CD14-positive monocyte (primary cell): ENCODE data around the gene SYNDIG1. TPM values are rescaled to one million over a fixed set of nuclear protein-coding genes. Genes with fewer than 3 reads are reported as not detected.

Experiments used
- DNase-seq, 3 donors: peaks; one replicate each; pipeline ENCODE4 v3.0.0-alpha.2; 2011 to 2022
- H2AFZ ChIP-seq: 2 replicates; pipeline ENCODE4 v1.6.0; 2012; ENCODE audit warnings: mild to moderate bottlenecking, low read depth, low read length, inconsistent platforms; ENCODE audit not compliant: insufficient read depth, poor library complexity, severe bottlenecking
- H3K27ac ChIP-seq, 2 donors: 1 replicate in 1 of 2; 2 replicates in 1 of 2; pipeline ENCODE4 v1.5.1; 2012 to 2013; ENCODE audit warnings: low read length in 2 of 2, control low read depth in 1 of 2, inconsistent platforms in 1 of 2, low read depth in 1 of 2, mild to moderate bottlenecking in 1 of 2
- H3K27me3 ChIP-seq, 2 donors: one replicate each; pipeline versions ENCODE4 v1.6.0 to v1.6.1; 2011 to 2013; ENCODE audit warnings: low read length in 2 of 2; ENCODE audit not compliant: control insufficient read depth in 2 of 2, insufficient read depth in 2 of 2
- H3K36me3 ChIP-seq, 2 donors: replicated peaks in 1 of 2; 1 replicate in 1 of 2; 2 replicates in 1 of 2; pipeline versions ENCODE4 v1.5.1 to v1.6.1; 2012 to 2013; ENCODE audit warnings: low read length in 2 of 2, control low read depth in 1 of 2, inconsistent platforms in 1 of 2, mild to moderate bottlenecking in 1 of 2; ENCODE audit not compliant: insufficient read depth in 2 of 2, control insufficient read depth in 1 of 2
- H3K4me1 ChIP-seq, 2 donors: 1 replicate in 1 of 2; 2 replicates in 1 of 2; pipeline versions ENCODE4 v1.5.1 to v1.6.1; 2012 to 2013; ENCODE audit warnings: low read length in 2 of 2, control low read depth in 1 of 2, inconsistent platforms in 1 of 2, mild to moderate bottlenecking in 1 of 2, moderate library complexity in 1 of 2; ENCODE audit not compliant: insufficient read depth in 2 of 2, control insufficient read depth in 1 of 2
- H3K4me2 ChIP-seq: replicated peaks from 2 replicates; pipeline ENCODE3; 2012; ENCODE audit warnings: low read length, moderate library complexity, mild to moderate bottlenecking; ENCODE audit not compliant: poor library complexity, severe bottlenecking; ENCODE audit errors: extremely low read depth
- H3K4me3 ChIP-seq, 3 experiments: fragments of 200-600 bp in 1 of 3; sonication (generic) in 1 of 3; replicated peaks in 1 of 3; 1 replicate in 2 of 3; 2 replicates in 1 of 3; pipeline ENCODE4 v1.5.1; 2011 to 2013; ENCODE audit warnings: low read length in 3 of 3, mild to moderate bottlenecking in 3 of 3, control low read depth in 2 of 3, low read depth in 2 of 3, inconsistent platforms in 1 of 3, moderate library complexity in 1 of 3
- H3K79me2 ChIP-seq: 2 replicates; pipeline ENCODE4 v1.6.0; 2012; ENCODE audit warnings: mild to moderate bottlenecking, control low read depth, inconsistent platforms, low read length, moderate library complexity; ENCODE audit not compliant: insufficient read depth
- H3K9ac ChIP-seq: 2 replicates; pipeline ENCODE4 v1.6.0; 2017; ENCODE audit warnings: low read length, mild to moderate bottlenecking; ENCODE audit not compliant: insufficient read depth, poor library complexity, severe bottlenecking
- H3K9me3 ChIP-seq, 2 donors: replicated peaks in 1 of 2; 1 replicate in 1 of 2; 2 replicates in 1 of 2; pipeline versions ENCODE4 v1.5.1 to v1.6.1; 2012 to 2013; ENCODE audit warnings: low read length in 2 of 2, control low read depth in 1 of 2; ENCODE audit not compliant: control insufficient read depth in 1 of 2, insufficient read depth in 1 of 2
- H4K20me1 ChIP-seq: 2 replicates; pipeline ENCODE4 v1.6.0; 2012; ENCODE audit warnings: mild to moderate bottlenecking, low read length, control low read depth, moderate library complexity; ENCODE audit not compliant: insufficient read depth
- H3K27ac Mint-ChIP-seq, 7 donors: one replicate each; pipeline ENCODE4 v1.8.0; 2020; ENCODE audit warnings: mild to moderate bottlenecking in 7 of 7, mixed read lengths in 7 of 7, moderate library complexity in 6 of 7, inconsistent platforms in 2 of 7
- H3K27me3 Mint-ChIP-seq, 3 donors: one replicate each; pipeline ENCODE4 v1.8.0; 2021 to 2022; ENCODE audit warnings: low read depth in 3 of 3, mild to moderate bottlenecking in 3 of 3, mixed read lengths in 3 of 3, moderate library complexity in 3 of 3, inconsistent platforms in 1 of 3
- H3K36me3 Mint-ChIP-seq, 2 donors: one replicate each; pipeline ENCODE4 v1.8.0; 2020; ENCODE audit warnings: mixed read lengths in 2 of 2, inconsistent platforms in 1 of 2, mild to moderate bottlenecking in 1 of 2
- H3K4me1 Mint-ChIP-seq: one replicate; pipeline ENCODE4 v1.8.0; 2020; ENCODE audit warnings: mild to moderate bottlenecking, mixed read lengths
- H3K4me3 Mint-ChIP-seq, 2 donors: one replicate each; pipeline ENCODE4 v1.8.0; 2020; ENCODE audit warnings: mild to moderate bottlenecking in 2 of 2, mixed read lengths in 2 of 2, moderate library complexity in 1 of 2
- H3K9me3 Mint-ChIP-seq, 7 donors: one replicate each; pipeline ENCODE4 v1.8.0; 2020 to 2022; ENCODE audit warnings: mixed read lengths in 7 of 7, mild to moderate bottlenecking in 6 of 7, moderate library complexity in 6 of 7, inconsistent platforms in 2 of 7
- WGBS: methylation state at CpG from one replicate; pipeline ENCODE4 v1.1.5; 2013; ENCODE audit warnings: missing lambda C conversion rate; ENCODE audit not compliant: insufficient coverage; 5-methylcytosine and 5-hydroxymethylcytosine counted together
- intact Hi-C, 2 donors: fragments of 100-400 bp; cut with micrococcal nuclease; formaldehyde crosslinking; loops; one replicate each; pipeline versions ENCODE4 v1.15.0 to v1.15.1; 2023
- polyA plus RNA-seq, 3 donors: library from polyadenylated mRNA; depleted of rRNA in 1 of 3; unstranded in 2 of 3; stranded (reverse) in 1 of 3; fragments of 300-500 nt in 2 of 3; fragments of >200 nt in 1 of 3; fragmentation: Illumina TruSeq in 2 of 3; gene quantifications; 1 replicate in 2 of 3; 2 replicates in 1 of 3; pipeline ENCODE4 v1.2.3, GENCODE V29; 2012 to 2021
- TF ChIP-seq, protein P1 (sequence below): fragments of 200-600 bp; IDR thresholded peaks from one replicate; pipeline ENCODE4 v1.8.0; 2022; ENCODE audit warnings: antibody characterized with exemption, mild to moderate bottlenecking

SYNDIG1 gene
- polyA plus RNA-seq, 3 donors: not detected

DNA sequence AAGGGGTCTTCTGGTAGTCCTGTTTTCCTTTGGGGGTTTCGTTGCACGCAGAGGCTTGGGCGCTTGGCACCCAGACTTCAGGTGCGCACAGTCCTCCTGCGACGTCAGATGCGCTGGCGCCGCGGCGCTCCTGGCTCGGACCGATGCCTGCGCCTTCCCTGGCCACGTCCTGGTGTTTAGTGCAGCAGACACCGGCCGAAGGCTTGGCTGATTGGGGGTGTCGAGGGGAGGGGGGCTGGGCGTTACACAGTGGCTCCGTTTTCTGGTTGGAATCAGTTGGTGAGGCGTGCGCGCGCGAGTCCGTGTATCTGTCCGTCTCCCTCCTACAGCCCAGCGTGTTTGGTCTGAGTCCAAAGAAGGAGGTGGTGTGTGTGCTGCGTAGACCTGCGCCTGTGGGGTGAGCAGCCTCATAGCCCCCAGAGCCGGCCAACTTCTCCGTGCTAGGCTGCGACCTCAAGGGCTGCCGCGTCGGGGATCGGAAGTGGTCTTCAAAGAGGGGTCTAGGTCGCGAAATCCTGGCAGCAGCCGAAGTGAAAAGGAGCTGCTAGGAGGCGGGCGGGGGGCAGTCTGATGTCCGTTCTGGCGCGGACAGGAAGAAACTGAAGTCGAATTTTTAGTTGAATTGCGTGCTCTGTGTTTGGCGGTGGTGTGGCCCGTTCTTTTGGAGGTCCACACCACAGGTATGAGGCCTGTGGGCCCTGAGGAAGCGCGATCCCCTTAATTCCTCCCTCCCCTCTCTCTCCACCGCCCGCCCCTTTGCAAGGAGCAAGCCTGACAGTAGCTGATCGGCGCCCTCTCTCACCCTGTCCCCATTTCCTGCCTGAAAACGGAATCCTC is 1.5 kb downstream of the SYNDIG1 start:
- Histone ChIP-seq H3K36me3 (no peaks in the 10 kb centered on the region), H3K27ac (no peak overlapping the region), H3K4me3 (no peak overlapping the region), H4K20me1 (no peaks in the 10 kb centered on the region), H3K9me3 (peaks cover 0 to 12% of the 10 kb centered on the region in 2 donors), H3K27me3 (peaks cover 27 to 60% of the 10 kb centered on the region in 2 donors), H2AFZ (no peak overlapping the region), H3K4me2 (no peak overlapping the region), H3K4me1 (no peaks in the 10 kb centered on the region), H3K79me2 (no peaks in the 10 kb centered on the region), H3K9ac (no peak overlapping the region)
- H3K4me3 Mint-ChIP-seq: peak overlapping the region in 1 of 2 donors; percentile 82
- no peak overlapping the region for H3K27ac Mint-ChIP-seq
- no peak for DNase-seq
- H3K9me3 Mint-ChIP-seq: peaks cover 0 to 6% (median 2%) of the 10 kb centered on the region in 7 donors
- peaks cover 3% of the 10 kb centered on the region for H3K4me1 Mint-ChIP-seq
- intact Hi-C loops: no loop called here
- H3K36me3 Mint-ChIP-seq: no peaks in the 10 kb centered on the region
- TF ChIP-seq, protein P1, sequence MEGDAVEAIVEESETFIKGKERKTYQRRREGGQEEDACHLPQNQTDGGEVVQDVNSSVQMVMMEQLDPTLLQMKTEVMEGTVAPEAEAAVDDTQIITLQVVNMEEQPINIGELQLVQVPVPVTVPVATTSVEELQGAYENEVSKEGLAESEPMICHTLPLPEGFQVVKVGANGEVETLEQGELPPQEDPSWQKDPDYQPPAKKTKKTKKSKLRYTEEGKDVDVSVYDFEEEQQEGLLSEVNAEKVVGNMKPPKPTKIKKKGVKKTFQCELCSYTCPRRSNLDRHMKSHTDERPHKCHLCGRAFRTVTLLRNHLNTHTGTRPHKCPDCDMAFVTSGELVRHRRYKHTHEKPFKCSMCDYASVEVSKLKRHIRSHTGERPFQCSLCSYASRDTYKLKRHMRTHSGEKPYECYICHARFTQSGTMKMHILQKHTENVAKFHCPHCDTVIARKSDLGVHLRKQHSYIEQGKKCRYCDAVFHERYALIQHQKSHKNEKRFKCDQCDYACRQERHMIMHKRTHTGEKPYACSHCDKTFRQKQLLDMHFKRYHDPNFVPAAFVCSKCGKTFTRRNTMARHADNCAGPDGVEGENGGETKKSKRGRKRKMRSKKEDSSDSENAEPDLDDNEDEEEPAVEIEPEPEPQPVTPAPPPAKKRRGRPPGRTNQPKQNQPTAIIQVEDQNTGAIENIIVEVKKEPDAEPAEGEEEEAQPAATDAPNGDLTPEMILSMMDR: no peak
- peaks cover 55 to 71% (median 62%) of the 10 kb centered on the region in 3 donors for H3K27me3 Mint-ChIP-seq
- 3% methylated on average over 34 of the region's 56 CpGs for WGBS

DNA sequence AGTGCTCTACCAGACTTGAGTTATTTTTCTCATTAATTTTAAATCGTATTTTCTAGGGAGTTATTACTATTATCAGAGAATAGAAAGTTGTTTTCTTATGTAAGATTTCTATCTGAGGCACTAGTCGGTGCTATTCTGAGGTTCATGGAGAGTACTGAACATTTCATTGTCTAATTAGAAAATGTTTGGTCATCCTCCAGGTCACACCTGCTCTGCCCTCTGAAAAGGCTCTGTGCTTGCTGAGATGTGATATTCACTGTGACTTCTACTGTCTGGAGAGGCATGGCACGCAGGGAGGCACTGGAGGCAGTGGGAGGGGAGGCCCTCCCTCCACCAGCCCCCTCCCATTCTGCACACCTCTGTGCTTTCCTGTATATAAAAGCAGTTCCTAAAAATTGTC is 3.0 kb downstream of the SYNDIG1 start:
- H3K4me2 ChIP-seq: no peak overlapping the region
- WGBS: 100% methylated on average over 1 of the region's 3 CpGs
- no peak overlapping the region for H2AFZ ChIP-seq
- Mint-ChIP-seq H3K9me3 (peaks cover 0 to 6% (median 2%) of the 10 kb centered on the region in 7 donors), H3K4me3 (peak overlapping the region in 1 of 2 donors; percentile 82), H3K27me3 (peaks cover 43 to 59% (median 57%) of the 10 kb centered on the region in 3 donors), H3K4me1 (peaks cover 3% of the 10 kb centered on the region), H3K36me3 (no peaks in the 10 kb centered on the region), H3K27ac (no peak overlapping the region)
- H3K79me2 ChIP-seq: no peaks in the 10 kb centered on the region
- no peak for DNase-seq
- H3K9me3 ChIP-seq: peaks cover 0 to 12% of the 10 kb centered on the region in 2 donors
- no peaks in the 10 kb centered on the region for H3K36me3 ChIP-seq
- TF ChIP-seq, protein P1: no peak
- H3K4me3 ChIP-seq: no peak overlapping the region
- H3K9ac ChIP-seq: no peak overlapping the region
- H4K20me1 ChIP-seq: no peaks in the 10 kb centered on the region
- intact Hi-C loops: no loop called here
- no peak overlapping the region for H3K27ac ChIP-seq
- no peaks in the 10 kb centered on the region for H3K4me1 ChIP-seq
- H3K27me3 ChIP-seq: peaks cover 22 to 51% of the 10 kb centered on the region in 2 donors
